CD4-positive, alpha-beta T cell treated with Interleukin-1 beta for 1 hour (primary cell): ENCODE data around the gene GALNS.

Experiments
- DNase-seq, 2 donors: peaks; one replicate each; pipeline ENCODE4 v3.0.0-alpha.2; 2020 to 2022

GALNS gene

GRCh38 chr16:88855176-88855575, 1.6 kb downstream of the GALNS start:
- DNase-seq: no peak

DNA sequence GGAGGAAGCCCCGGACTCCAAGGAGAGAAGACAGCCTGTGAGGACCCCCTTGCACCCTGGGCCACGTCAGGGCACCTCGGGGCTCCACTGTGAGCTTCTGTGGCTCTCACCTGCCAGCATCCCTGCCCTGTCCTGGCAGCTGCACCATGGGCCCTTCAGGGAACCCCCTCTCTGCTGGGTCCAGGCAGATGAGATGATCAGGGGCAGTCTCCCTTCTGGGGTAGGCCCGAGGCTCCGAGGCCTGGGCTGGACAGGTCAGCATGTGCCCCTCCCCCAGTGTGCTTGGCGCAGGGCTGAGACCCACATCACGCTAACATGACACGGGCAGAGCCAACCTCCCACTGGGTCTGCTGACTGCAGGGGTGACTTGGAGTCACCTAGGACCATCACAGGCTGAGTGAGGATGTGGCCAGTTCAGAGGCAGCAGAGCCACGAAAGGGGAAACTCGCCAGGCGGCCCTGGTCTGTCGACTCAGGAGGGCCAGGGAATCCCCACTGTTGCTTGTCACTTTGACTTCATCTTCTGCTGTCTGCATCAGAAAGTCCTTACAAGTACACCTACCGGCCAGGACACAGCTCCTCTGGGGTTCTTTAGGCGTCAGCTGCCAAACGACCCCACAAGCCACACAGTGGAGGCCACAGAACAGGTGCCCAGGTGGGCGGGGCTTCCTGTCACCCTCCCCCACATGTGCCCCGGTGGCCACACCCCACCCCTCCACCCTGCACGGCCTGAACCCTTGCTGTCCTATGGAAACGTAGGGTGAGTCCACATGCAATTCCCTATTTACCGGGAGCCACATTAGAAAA, 2.2 kb downstream of the GALNS start:
- DNase-seq: peak; percentile 22 to 63

GRCh38 chr16:88853325-88853941, 3.3 kb downstream of the GALNS start:
- DNase-seq: peak in 1 of 2 donors; percentile 30

DNA sequence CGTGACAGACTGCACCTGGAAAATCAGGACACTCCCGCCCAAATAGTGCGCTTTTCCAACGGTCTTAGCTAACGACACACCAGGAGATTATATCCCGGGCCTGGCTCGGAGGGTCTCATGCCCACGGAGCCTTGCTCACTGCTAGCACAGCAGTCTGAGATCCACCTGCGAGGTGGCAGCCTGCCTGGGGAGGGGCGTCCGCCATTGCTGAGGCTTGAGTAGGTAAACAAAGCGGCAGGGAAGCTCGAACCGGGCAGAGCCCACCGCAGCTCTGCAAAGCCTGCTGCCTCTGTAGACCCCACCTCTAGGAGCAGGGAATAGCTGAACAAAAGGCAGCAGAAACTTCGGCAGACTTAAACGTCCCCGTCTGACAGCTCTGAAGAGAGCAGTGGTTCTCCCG, 5.1 kb downstream of the GALNS start:
- no peak for DNase-seq

GRCh38 chr16:88850531-88851199, 6.1 kb downstream of the GALNS start:
- DNase-seq: no peak

DNA sequence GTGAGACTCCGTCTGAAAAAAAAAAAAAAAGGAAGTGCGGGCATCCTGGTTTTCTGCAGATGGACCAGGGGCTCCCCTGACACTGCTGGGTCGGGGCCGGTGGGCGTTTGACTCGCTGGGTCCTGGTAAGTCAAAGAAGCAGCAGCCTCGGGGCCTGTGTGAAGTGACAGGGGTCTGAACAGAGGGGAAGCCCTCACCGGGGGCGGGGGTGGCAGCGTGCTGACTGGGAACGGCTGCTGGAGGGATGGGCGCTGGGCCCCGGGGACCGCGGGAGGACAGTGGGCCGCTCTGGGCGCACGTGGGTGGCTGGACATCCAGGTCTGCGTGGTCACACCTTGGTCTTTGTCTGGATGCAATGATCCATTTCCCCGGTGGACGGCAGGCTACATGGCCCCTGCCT, 8.2 kb downstream of the GALNS start:
- no peak for DNase-seq

DNA sequence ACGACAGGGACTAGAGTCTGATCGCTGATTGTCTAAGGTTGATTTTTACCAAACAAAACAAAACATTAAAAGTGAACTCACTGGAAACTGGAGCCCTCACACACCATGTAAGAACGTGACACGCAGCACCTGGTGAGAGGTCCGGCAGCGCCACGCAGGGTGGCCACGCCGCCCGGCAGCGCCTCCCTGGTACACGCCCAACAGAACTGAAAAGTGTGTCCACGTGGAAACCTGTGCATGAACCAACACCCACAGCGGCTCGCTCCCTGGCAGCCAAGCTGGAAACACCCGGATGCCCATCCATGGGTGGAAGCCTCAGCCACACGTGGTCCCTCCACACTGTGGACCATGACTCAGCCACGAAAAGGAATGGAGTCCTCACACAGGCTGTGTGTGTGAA, 9.1 kb downstream of the GALNS start:
- no peak for DNase-seq

- DNase-seq: no peak
These were observed 10.7 kb downstream of the GALNS start for GRCh38 chr16:88846088-88846487.

DNA sequence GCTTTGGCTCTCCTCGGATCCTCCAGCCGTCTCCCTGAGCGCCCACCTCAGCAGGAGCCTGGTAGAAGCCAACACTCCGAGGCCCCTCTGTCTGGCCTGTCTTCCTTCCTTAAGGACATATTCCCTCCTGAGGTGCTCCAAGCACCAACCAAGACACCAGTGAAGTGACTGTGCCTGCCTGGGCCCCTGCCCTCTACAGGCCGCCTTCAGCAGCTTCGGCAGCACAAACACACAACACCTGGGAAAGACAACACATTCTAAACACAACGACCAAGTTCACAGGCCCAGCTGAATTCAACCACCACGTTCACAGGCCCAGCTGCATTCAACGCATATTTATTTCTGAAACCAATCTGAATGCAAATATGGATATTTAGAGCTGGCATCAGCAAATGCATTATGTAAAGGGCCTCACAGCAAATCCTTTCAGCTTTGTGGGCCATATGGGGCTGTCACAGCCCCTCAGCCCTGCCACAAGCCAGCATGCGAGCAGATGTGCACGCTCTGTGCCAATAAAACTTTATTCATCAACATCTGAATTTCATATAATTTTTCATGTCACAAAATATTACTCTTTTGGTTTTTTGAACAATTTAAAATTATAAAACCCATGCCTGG, 12.2 kb downstream of the GALNS start:
- no peak for DNase-seq

GRCh38 chr16:88843256-88843655, 13.5 kb downstream of the GALNS start:
- no peak for DNase-seq

DNA sequence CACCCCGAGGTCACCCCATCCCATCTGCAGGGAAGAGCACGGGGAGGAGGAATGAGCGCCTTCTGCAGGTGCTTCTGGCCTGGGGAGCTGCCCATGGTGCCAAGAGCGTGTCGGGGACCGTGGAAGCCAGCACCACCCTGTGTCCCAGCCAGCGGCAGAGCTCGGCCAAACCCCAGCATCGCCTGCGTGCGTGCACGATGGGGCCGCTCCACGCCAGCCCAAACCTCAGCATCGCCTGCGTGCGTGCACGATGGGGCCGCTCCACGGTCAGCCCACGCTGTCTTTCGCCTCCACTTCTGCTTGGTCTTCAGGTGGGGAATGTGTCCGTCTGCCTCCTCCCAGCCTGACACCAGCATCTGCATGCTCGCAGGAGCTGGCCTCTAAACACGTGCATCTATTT, 13.9 kb downstream of the GALNS start:
- no peak for DNase-seq

GRCh38 chr16:88842308-88842756, 14.4 kb downstream of the GALNS start:
- no peak for DNase-seq

GRCh38 chr16:88841521-88842307, 15.0 kb downstream of the GALNS start:
- no peak for DNase-seq

DNA sequence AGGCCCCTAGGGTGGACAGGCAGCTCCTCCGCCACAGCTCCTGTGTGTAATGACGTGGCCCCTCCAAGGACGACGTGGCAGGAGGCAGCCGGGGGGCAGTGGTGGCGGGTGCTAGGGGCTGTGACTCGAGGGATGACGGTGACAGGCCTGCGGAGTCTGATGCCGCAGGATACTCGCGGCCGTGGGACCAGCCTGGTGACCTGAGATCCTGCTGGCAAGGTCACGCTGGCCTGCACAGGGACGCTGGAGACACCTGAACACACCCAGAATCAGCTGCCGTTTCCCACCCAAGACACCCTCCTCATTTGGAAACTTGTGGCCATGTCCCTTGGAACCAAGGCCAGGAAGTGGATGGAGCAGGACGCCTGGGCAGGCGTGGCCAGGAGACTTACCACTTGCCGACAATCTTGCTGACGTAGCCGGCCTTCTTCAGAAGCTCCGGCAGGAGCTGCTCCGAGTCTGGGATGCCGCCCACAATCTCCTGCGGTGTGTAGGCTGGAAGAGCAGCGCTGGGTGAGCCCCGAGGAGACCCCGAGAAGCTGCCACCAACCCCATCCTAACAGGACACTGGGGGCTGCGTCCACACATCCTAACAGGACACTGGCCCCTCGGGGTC, 16.0 kb downstream of the GALNS start:
- no peak for DNase-seq

- no peak for DNase-seq
These were observed 16.8 kb downstream of the GALNS start for GRCh38 chr16:88839745-88840599.

DNA sequence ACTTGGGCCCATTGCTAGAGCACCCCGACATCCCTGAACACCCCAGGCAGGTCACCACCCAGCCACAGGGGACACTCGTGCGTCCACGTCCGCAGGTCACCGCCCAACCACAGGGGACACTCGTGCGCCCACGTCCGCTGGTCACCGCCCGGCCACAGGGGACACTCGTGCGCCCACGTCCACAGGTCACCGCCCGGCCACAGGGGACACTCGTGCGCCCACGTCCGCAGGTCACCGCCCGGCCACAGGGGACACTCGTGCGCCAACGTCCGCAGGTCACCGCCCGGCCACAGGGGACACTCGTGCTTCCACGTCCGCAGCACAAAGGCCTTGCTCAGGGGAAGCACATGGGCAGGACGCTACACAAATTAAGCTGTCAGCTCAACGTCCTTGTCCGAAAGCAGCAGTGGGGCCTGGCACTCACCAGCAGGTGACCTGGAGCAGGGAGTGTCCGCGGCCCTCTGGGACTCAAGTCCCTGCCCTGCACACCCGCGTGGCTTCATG, 17.7 kb downstream of the GALNS start:
- DNase-seq: no peak

- no peak for DNase-seq
These were observed 18.2 kb downstream of the GALNS start for GRCh38 chr16:88838566-88838965.

DNA sequence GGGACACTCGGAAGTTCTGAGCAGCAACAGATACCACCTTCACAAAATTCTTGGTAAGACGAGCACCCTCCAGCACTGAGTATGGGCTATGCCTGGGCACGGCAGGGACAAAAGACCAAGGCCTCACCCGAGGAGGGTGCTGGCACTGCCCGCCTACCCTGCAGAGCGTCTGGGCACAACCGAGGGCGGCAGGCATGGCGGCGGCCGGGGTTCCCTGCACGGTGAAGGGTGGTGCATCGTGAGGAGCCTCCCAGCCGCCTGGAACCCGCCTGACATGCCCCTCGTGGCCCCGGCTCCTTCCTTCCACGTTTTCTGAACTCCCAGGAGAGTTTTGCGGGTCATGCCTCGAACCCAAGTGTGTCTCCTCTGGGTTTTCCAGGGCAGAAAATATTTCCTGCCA, 18.9 kb downstream of the GALNS start:
- no peak for DNase-seq

DNA sequence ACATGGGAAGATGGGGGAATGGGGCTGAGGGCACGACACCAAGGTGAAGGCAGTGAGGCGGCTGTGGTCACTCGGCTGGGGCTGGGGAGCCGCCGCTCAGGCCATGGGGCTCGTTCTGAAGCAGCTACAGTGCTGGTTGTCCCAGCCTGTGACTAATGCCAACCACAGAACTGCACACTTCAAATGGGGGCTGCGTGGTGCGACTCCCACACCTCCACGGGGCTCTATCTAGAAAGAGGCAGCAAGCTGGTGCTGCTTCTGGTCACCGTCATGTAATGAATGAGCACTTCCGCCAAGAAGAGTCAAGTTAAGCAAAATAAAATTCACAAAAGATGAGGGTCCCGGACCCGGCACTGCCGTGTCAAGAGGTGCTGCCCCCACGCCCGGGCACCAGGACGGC, 20.0 kb downstream of the GALNS start:
- DNase-seq: no peak

DNA sequence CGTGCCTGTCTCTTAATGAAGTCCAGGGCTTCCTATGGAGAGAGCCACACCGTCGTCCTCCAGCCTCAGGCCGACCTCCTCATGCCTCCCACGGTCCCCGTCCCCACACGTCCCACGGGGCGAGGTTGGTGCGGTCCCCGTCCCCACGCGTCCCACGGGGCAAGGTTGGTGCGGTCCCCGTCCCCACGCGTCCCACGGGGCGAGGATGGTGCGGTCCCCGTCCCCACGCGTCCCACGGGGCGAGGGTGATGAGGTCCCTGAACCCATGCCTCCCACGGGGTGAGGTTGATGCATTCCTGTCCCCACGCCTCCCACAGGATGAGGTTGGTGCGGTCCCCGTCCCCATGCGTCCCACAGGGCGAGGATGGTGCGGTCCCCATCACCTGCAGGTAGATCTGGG, 20.9 kb downstream of the GALNS start:
- DNase-seq: no peak

DNA sequence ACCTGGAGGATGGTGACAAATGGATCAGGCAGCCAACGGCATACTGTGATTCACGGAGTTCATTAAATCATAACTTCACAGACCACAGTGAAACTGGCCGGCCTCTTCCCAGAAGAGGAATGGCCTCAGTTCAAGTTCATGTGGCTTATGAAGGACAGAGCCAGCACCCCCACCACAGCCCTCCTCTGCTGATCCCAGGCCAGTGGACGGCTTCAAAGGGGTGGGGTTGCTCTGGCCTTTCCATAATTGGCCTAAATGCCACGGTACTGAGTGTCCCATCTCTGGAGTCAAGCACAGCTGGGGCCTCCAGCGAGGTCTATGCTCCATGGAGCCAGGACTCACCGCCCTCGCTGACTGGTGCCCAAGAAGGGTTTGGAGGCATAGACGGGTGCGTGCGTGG, 21.4 kb downstream of the GALNS start:
- DNase-seq: no peak
